Neuron (in vitro differentiated cells): ENCODE measurements around the gene RBBP8.

ENCODE experiments used
- H2AFZ ChIP-seq: one replicate; pipeline ENCODE4 v1.6.1; 2013; ENCODE audit warnings: low read depth, mild to moderate bottlenecking, inconsistent platforms, low read length, moderate library complexity
- H3K27me3 ChIP-seq: one replicate; pipeline ENCODE4 v1.6.1; 2013; ENCODE audit warnings: low read length; ENCODE audit not compliant: insufficient read depth
- H3K36me3 ChIP-seq: one replicate; pipeline ENCODE4 v1.6.1; 2013; ENCODE audit warnings: low read length; ENCODE audit not compliant: insufficient read depth
- H3K4me1 ChIP-seq: one replicate; pipeline ENCODE4 v1.6.1; 2013; ENCODE audit warnings: low read length; ENCODE audit not compliant: insufficient read depth
- H3K4me3 ChIP-seq: 2 replicates; pipeline ENCODE4 v1.5.1; 2013; ENCODE audit warnings: mild to moderate bottlenecking, low read length, moderate library complexity
- H3K9me3 ChIP-seq: one replicate; pipeline ENCODE4 v1.6.1; 2013; ENCODE audit warnings: low read length

The RBBP8 gene

DNA sequence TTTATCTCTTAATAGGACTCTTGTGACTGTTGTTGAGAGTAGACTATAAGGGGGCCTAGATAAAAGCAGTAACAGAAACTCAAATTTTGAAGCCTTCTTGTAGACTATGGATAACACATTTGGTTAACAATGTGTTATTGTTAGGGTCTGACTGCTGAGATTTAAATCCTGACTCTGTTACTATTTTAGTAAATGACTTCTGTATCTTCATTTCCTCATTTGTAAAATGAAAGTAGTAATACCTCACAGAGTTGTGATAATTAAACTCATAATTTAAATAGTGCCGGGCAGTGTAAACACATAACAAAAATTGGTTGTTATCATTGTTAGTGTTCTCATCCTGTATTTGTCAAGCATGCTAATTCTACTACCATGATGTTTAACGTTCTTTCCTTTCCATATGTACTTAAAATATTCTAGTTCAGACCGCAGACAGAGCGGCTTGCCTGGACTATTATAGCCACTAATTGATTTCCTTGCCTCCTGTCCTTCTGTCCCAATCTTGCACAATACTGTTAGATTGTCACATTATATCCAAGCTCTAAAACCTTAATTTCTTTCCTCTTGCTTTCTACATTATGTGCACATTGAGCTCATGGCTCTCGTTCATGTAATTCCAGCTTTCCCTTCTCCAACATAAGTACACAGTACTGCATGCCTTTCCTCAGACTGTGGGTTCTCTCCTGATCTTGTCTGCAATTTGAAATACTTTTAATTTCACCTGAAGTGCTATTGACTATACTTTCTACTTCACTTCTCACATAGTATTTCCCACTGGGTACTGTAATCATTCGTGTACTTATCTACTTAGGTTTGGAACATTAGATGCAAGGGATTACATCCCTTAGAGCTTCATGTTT lies 48.4 kb downstream of the RBBP8 start:
- Histone ChIP-seq H3K36me3 (peaks cover 23% of the 10 kb centered on the region), H3K4me1 (peaks cover 5% of the 10 kb centered on the region), H3K4me3 (no peak overlapping the region), H3K27me3 (no peaks in the 10 kb centered on the region), H2AFZ (no peak overlapping the region), H3K9me3 (no peaks in the 10 kb centered on the region)

- H3K4me1 ChIP-seq, result peaks cover 3% of the 10 kb centered on the region
- H3K27me3 ChIP-seq, result no peaks in the 10 kb centered on the region
- H2AFZ ChIP-seq, result no peak overlapping the region
- peaks cover 34% of the 10 kb centered on the region for H3K36me3 ChIP-seq
- no peaks in the 10 kb centered on the region for H3K9me3 ChIP-seq
- no peak overlapping the region for H3K4me3 ChIP-seq
Observed at GRCh38 chr18:22983175-22983574, 50.0 kb downstream of the RBBP8 start.

DNA sequence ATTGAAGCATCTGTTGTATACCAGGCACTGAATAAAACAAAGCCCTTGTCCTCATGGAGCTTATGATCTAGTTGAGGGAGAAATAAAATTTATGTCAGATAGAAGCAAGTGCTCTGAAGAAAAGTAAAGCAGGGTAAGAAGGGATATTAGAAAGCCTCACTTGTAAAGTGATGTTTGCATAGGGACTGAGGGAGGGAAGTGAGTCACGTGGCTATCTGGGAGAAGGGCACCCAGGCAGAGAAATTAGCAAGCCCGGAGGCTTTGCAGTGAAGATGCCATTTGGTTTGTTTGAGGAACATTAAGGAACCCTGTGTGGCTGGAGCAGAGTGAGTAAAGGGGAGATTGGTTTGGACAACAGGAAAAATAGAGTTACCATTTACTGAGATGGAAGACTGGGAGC lies 52.1 kb downstream of the RBBP8 start:
- Histone ChIP-seq H3K27me3 (no peaks in the 10 kb centered on the region), H3K36me3 (peaks cover 48% of the 10 kb centered on the region)

GRCh38 chr18:22987547-22988189 lies 54.5 kb downstream of the RBBP8 start:
- H3K4me1 ChIP-seq, result no peaks in the 10 kb centered on the region
- no peaks in the 10 kb centered on the region for H3K27me3 ChIP-seq
- H3K9me3 ChIP-seq, result no peaks in the 10 kb centered on the region
- no peak overlapping the region for H2AFZ ChIP-seq
- peaks cover 58% of the 10 kb centered on the region for H3K36me3 ChIP-seq
- no peak overlapping the region for H3K4me3 ChIP-seq

More for the DNA sequence above, 52.1 kb downstream of the RBBP8 start:
- H3K9me3 ChIP-seq, result no peaks in the 10 kb centered on the region
- no peak overlapping the region for H3K4me3 ChIP-seq
- no peak overlapping the region for H2AFZ ChIP-seq
- no peaks in the 10 kb centered on the region for H3K4me1 ChIP-seq

GRCh38 chr18:22988208-22988607 lies 55.1 kb downstream of the RBBP8 start:
- no peak overlapping the region for H2AFZ ChIP-seq
- no peaks in the 10 kb centered on the region for H3K4me1 ChIP-seq
- no peaks in the 10 kb centered on the region for H3K9me3 ChIP-seq
- H3K27me3 ChIP-seq, result no peaks in the 10 kb centered on the region
- no peak overlapping the region for H3K4me3 ChIP-seq
- peaks cover 56% of the 10 kb centered on the region for H3K36me3 ChIP-seq

DNA sequence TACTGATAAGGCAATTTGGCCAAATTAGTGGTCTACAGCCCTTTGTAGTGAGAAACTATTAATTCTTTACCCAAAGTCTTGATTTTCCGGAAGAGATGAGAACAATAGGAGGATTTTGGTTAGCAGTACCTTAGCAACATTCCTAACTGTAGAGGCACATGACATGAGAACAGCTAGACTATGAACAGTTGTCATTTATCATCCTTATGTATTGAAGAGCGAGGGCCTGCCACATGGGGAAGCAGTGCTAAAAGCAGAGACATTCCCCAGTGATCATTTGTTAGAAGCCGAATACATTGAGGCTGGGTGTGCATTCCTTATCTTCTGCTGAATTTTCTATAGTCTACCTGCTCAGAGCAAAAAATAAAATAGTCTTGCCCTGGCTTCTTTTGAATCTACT lies 65.2 kb downstream of the RBBP8 start:
- H3K4me1 ChIP-seq, result no peaks in the 10 kb centered on the region
- H3K36me3 ChIP-seq, result peaks cover 35% of the 10 kb centered on the region
- H3K9me3 ChIP-seq, result no peaks in the 10 kb centered on the region
- no peak overlapping the region for H2AFZ ChIP-seq
- no peaks in the 10 kb centered on the region for H3K27me3 ChIP-seq
- no peak overlapping the region for H3K4me3 ChIP-seq

DNA sequence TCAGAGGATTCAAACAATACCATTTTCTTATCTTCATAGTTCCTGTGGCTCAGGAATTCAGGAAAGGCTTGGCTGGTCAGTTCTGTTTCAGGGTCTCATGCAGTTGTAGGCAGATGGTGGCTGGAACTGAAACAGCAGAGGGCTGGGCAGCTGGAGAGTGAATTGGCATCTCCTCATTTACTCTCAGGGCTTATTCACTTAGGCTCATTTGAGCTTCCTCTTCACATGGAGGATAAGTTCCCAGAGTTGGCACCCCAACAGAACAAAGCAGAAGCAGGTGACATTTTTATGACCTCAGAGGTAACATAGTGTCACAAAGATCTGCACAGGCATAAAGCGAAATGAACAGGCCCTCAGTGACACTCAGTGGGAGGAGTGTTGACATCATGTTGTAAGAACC lies 66.1 kb downstream of the RBBP8 start:
- Histone ChIP-seq H3K4me3 (no peak overlapping the region), H2AFZ (no peak overlapping the region), H3K4me1 (no peaks in the 10 kb centered on the region), H3K27me3 (no peaks in the 10 kb centered on the region), H3K9me3 (no peaks in the 10 kb centered on the region), H3K36me3 (peaks cover 31% of the 10 kb centered on the region)

- H2AFZ ChIP-seq, result no peak overlapping the region
- no peaks in the 10 kb centered on the region for H3K27me3 ChIP-seq
- H3K4me1 ChIP-seq, result no peaks in the 10 kb centered on the region
- H3K4me3 ChIP-seq, result no peak overlapping the region
- H3K36me3 ChIP-seq, result peaks cover 31% of the 10 kb centered on the region
- H3K9me3 ChIP-seq, result no peaks in the 10 kb centered on the region
Observed at GRCh38 chr18:22999647-23000046, 66.5 kb downstream of the RBBP8 start.

GRCh38 chr18:23003289-23003688 lies 70.2 kb downstream of the RBBP8 start:
- Histone ChIP-seq H3K4me1 (no peaks in the 10 kb centered on the region), H2AFZ (no peak overlapping the region), H3K36me3 (peaks cover 20% of the 10 kb centered on the region), H3K4me3 (no peak overlapping the region), H3K27me3 (no peaks in the 10 kb centered on the region), H3K9me3 (no peaks in the 10 kb centered on the region)

DNA sequence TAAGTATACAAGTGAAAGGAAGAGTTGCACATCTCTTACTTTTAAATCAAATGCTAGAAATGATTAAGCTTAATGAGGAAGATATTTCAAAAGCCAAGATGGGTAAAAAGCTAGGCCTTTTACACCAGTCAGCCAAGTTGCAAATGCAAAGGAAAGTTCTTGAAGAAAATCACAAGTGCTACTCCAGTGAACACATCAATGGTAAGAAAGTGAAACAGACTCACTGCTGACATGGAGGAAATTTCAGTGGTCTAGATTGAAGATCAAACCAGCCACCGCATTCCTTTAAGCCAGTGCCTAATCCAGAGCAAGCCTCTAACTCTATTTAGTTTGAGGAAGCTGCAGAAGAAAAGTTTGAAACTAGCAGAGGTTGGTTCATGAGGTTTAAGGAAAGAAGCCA lies 79.1 kb downstream of the RBBP8 start:
- H3K4me1 ChIP-seq, result no peaks in the 10 kb centered on the region
- peaks cover 10% of the 10 kb centered on the region for H3K36me3 ChIP-seq
- H3K9me3 ChIP-seq, result no peaks in the 10 kb centered on the region
- no peak overlapping the region for H3K4me3 ChIP-seq
- H2AFZ ChIP-seq, result no peak overlapping the region
- no peaks in the 10 kb centered on the region for H3K27me3 ChIP-seq

DNA sequence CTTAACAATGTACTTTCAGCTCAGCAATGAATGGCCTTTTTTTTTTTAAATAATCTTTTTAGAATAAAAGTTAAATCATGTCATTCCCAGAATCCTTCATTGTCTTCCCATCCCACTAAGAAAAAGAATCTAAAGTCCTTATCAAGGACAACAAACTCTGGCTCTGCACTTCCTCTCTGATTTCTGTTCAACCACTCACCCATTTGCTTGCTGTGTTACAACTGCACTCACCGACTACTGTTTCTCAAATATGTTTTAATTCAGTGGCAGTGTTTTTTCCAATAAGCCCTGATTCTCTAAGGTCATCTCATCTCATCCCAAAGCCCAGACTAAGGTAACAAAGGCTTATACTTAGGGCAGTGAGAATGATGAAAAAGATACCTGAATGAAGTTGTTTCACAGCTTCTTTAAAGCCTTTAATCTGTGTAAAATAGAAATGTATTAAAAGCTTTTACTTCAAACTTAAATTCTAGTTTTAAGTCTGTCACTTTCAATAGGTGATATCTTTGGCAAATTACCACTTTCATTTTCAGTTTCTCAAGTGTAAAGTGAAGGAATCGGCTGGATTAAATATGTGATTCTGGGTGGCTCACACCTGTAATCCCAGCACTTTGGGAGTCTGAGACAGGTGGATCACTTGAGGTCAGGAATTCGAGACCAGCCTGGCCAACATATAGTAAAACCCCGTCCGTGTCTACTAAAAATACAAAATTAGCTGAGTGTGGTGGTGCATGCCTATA lies 87.6 kb downstream of the RBBP8 start:
- H3K4me1 ChIP-seq, result no peaks in the 10 kb centered on the region

DNA sequence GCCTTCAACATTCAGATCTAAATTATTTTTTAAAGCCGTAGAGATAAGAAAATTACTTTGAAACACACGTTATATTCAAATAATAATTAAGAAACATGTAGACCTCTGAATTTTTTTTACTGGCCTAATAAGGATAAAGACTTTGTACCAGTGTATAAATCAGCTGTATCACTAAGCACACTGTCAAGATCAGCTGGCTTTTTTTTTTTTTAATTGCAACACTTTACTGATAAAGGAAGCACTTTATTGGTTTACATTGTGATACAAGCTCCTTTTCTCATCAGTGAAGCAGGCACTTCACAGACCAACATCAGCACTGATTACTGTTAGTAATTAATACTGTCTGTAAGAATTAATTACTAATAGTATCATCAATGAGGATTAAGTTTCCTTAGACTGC lies 88.5 kb downstream of the RBBP8 start:
- no peak overlapping the region for H3K4me3 ChIP-seq
- no peaks in the 10 kb centered on the region for H3K27me3 ChIP-seq
- peaks cover 35% of the 10 kb centered on the region for H3K36me3 ChIP-seq
- H2AFZ ChIP-seq, result no peak overlapping the region
- H3K9me3 ChIP-seq, result no peaks in the 10 kb centered on the region
- no peaks in the 10 kb centered on the region for H3K4me1 ChIP-seq

More for the DNA sequence above, 87.6 kb downstream of the RBBP8 start:
- H3K9me3 ChIP-seq, result no peaks in the 10 kb centered on the region
- peaks cover 27% of the 10 kb centered on the region for H3K36me3 ChIP-seq
- H3K27me3 ChIP-seq, result no peaks in the 10 kb centered on the region
- no peak overlapping the region for H2AFZ ChIP-seq
- H3K4me3 ChIP-seq, result no peak overlapping the region

- H2AFZ ChIP-seq, result no peak overlapping the region
- no peaks in the 10 kb centered on the region for H3K27me3 ChIP-seq
- H3K4me1 ChIP-seq, result no peaks in the 10 kb centered on the region
- no peak overlapping the region for H3K4me3 ChIP-seq
- H3K36me3 ChIP-seq, result peaks cover 5% of the 10 kb centered on the region
- no peaks in the 10 kb centered on the region for H3K9me3 ChIP-seq
Observed at GRCh38 chr18:23032030-23032582, 99.0 kb downstream of the RBBP8 start.
